NCI-H524 treated with DMSO at 0.1 percent for 48 hours (cell line): Measurements from ENCODE around the gene ZBTB46.

Experiments
- DNase-seq: peaks from one replicate; lab custom pipeline; 2025; lab: John Stamatoyannopoulos, UW

The ZBTB46 gene

DNA sequence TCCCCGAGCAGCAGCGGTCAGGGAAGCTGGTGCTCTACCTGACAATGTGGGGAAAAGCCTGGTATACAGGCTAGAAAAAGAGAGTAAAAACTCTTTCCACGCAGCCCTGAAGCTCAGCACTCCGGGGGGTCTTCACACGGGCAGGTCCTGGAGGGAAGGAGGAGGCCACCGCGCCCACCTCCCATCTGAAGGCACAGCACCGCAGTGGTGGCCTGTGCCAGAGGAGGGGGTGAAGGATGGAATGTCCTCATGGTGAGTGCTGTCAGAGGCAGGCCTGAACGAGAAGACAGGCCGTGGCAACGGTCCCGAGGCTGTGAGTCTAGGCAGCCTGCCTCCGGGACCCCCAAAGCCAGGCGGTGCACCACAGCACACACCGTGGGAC, 85.6 kb downstream of the ZBTB46 start:
- DNase-seq: no peak

DNA sequence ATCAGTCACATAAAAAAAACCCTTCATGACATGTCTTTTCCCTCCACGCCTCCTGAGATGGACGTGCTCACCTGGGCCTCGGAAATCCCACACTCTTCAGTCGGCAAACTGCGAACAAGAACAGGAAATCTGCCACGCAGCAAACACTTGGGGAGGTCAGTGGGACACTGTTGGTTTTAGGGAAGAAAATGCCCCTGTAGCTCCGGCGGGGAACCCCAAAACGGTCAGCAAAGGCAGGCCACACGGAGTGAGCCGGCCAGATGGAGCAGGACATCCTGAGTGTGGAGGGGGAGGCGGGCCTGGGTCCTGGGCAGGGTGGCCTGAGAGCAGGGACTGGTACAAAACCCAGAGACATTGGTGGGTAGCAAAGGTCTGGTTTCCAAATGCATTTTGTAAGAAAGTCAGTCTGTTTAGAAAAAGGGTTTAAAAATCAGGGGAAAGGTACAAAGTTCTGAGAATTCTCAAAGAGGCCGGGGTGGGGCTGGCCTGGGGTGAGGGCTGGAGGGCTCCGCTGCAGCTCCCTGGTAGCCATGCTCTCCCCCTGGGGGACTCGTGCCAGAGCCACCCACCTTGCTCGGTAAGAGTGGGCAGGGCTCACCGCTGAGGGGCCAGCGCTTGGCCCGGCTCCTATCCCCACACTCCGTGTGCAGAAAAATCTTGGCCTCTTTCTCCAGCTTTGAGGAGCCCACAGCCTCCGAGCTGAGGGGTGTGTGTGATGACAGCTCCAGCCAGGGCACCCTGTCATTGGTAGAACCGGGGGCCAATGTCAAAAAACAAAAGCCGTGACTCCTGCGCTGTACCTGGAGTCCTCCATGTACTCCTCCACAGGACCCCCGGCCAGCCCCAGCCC, 86.3 kb downstream of the ZBTB46 start:
- DNase-seq: no peak

DNA sequence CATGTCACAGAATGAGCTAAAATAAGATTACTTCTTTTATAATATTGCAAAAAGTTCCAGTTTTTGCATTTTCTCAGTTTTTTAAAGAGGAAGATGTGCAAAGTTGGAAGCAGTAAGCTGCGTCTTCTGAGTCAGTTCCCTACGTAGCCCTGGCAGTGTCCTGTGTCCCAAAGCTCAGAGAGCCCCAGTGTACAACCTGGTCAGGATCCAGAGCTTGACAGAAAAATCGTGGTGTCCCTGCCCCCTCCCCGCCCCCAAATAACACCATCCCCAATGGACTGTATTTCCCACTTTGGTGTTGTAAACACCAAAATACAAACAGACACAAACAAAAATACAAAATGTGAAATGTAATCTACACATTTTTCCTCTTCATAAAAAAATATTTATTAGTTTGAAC, 86.9 kb downstream of the ZBTB46 start:
- no peak for DNase-seq

DNA sequence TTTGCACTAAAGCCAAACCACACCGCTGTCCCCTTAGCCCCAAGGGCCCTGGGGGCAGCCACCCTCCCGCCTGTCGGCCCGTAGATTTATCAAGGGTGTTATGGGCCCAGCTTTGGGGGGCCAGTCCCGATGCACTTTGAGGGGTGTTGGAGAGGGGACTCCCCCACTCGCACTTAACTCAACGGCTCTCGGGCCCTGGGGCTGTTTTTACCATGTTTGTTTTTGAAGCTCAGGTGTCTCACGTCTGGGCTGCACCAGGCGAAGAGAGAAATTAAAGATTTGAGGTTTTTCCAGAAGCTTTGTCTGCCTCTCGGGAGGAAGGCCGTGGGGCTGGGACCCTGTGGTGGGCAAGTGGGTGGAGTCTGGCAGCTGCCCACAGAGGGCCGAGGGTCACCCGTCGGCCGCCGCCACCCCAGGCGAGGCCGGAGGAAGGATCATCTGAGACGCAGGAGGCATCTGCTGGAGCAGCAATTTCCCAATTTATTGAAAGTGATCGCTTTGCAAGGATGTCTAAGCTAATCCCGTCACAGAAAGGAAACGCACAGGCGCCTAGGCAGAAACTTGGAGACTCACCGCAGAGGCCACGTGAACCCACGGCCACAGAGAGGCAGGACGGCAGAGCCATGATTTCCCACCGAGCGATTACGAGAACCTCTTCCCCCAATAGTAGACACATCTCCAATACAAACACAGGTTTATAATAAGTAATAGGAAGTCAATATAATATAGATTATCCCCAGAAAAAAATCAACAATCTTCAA, 87.7 kb downstream of the ZBTB46 start:
- no peak for DNase-seq

DNA sequence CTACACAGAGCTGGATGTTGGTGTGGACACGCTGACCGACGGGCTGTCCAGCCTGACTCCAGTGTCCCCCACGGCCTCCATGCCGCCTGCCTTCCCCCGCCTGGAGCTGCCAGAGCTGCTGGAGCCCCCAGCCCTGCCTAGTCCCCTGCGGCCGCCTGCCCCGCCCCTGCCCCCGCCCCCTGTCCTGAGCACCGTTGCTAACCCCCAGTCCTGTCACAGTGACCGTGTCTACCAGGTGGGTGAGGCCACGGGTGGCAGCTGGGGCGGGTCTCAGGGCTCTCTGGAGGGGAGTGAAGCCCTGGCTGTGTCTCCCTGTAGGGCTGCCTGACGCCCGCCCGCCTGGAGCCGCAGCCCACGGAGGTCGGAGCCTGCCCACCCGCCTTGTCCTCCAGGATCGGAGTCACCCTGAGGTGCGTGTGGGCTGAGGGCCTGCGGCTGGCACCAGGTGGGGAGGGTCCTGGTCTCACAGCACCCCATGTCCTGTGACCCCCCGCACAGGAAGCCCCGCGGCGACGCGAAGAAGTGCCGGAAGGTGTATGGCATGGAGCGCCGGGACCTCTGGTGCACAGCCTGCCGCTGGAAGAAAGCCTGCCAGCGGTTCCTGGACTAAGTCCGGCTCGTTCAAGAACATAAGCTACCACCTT, 88.6 kb downstream of the ZBTB46 start:
- no peak for DNase-seq

DNA sequence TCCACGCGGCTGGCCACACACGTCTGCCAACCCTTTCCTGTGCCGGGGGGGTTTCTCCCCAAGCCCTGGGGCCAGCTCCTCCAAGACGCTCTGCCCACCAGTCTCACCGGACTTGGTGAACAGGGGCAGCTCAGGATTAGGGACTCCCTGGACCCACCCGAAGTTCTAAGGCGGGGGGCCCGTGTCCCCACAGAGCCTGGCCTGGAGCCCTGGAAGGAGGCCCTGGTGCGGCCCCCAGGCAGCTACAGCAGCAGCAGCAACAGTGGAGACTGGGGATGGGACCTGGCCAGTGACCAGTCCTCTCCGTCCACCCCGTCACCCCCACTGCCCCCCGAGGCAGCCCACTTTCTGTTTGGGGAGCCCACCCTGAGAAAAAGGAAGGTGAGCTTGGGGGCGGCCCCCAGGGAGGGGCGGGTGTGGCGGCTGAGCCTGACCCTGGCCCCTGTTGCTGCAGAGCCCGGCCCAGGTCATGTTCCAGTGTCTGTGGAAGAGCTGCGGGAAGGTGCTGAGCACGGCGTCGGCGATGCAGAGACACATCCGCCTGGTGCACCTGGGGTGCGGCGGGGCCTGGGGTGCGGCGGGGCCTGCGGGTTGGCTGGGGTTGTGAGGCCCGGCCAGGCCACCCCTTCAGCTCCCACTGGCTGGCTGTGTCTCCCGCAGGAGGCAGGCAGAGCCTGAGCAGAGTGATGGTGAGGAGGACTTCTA, 89.2 kb downstream of the ZBTB46 start:
- no peak for DNase-seq

DNA sequence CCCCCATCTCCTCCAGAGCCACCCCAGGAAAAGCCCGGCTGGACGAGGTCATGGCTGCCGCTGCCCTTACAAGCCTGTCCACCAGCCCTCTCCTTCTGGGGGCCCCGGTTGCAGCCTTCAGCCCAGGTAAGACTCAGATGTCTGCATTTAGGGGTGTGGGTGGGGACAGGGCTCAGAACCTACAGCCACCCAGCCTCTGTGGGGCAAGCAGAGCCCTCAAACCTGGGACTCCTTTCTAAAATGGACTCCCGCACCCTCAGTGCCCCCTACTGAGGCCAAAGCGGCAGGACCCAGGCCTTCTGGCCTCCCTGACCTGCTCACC, 89.7 kb downstream of the ZBTB46 start:
- no peak for DNase-seq

DNA sequence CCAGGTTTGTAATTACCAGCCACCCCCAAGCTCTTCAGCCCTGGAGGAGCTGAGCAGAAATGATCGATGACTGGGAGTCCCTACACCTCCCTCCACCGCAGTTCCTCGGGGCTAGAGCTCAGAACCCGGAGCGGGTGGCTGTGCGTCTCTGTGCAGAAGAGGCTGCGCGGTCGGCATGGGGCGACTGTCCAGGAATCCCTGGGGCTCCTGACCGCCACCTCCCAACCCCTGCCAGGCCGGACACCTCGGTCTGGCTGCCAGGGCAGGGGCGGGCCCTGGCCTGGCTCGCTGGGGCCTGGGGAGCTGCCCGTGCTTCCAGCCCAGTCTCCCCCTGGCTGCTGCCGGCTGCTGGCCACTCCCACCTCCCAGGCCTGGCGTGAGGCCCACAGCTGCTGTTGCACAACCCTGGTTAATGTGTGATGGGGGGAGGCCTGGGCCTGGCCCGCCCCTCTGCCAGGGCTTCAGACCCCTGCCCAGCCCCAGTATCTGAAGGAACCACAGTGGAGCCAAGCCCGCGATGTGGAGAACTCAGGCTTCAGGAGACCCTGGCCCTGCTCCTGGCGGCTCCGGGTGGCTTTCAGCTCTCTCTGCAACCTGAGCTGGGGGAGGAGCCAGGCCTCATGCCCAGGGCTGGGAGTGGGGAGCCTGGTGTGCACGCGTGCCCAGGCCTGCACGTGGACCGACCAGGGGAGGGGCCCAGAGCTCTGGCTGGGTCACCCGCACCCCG, 90.3 kb downstream of the ZBTB46 start:
- DNase-seq: no peak

DNA sequence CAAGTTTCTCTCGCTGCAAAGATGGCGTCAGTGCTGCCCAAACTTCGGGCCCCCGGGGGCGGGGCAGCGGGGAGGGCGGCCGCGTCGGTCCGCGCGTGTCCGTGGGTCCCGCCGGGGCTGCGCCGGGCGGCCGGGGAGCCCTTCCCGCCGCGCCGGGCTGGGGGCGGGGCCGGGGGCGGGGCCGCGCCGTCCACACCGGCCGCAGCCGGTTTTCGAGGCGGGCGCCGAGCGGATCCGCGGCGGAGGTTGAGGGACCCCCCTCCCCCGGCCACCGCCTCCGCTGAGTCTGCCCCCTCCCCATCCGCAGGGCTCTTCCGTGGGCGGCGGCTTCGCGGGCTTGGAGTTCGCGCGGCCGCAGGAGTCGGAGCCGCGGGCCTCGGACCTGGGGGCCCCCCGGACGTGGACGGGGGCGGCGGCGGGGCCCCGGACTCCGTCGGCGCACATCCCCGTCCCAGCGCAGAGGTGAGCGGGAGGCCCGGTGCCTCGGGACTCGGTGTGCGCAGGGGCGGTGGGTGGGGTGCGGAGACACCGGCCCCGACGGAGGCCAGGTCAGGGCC, 90.9 kb downstream of the ZBTB46 start:
- no peak for DNase-seq

DNA sequence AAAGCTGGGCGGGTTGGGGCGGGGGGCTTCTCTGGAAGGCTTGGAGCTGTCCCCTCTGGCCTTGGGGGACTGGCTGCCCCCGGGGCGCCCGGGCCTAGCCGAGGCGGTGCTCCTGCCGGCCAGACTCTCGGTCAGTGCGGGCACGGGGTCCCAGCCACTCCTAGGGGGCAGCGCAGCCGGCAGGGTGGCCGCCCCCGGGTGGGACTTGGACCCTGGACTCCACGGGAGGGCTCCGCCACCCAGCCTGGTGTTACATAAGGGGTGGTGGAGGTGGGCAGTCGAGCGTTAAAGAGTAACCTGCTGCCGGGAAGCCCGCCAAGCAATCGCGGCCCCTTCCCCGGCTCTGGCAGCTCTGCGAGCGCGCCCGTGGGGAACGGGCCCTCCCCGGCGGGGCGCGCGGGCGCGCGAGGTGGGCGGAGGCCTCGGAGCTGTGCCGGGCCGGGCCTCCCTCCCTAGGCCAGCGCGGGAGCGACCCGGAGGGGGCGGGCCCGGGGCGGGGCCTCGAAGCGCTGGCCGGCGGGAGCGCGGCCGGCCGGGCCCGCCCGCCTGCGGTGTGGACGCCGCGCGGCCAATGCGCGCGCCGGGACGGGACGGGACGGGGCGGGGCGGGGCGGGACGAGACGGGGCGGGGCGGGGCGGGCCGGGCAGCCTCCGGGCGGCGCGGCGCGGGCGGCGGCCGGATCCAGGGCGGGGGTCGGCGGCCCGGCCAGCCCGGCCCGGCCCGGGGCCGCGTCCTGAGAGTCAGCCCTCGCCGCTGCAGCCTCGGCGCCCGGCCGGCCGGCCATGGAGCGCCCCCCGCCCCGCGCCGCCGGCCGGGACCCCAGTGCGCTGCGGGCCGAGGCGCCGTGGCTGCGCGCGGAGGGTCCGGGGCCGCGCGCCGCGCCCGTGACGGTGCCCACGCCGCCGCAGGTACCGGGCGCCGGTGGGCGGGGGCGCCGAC, 91.7 kb downstream of the ZBTB46 start, which contains the start of gene SLC2A4RG:
Gene SLC2A4RG (plus strand): TSS at position 647 of the 940 bp plus-strand sequence. CDS start 137 bp downstream, at position 784.
- DNase-seq: no peak

DNA sequence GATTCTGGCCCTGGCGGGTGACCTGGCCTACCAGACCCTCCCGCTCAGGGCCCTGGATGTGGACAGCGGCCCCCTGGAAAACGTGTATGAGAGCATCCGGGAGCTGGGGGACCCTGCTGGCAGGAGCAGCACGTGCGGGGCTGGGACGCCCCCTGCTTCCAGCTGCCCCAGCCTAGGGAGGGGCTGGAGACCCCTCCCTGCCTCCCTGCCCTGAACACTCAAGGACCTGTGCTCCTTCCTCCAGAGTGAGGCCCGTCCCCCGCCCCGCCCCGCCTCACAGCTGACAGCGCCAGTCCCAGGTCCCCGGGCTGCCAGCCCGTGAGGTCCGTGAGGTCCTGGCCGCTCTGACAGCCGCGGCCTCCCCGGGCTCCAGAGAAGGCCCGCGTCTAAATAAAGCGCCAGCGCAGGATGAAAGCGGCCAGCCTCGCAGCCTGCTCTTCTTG, 92.4 kb downstream of the ZBTB46 start:
- DNase-seq: no peak

DNA sequence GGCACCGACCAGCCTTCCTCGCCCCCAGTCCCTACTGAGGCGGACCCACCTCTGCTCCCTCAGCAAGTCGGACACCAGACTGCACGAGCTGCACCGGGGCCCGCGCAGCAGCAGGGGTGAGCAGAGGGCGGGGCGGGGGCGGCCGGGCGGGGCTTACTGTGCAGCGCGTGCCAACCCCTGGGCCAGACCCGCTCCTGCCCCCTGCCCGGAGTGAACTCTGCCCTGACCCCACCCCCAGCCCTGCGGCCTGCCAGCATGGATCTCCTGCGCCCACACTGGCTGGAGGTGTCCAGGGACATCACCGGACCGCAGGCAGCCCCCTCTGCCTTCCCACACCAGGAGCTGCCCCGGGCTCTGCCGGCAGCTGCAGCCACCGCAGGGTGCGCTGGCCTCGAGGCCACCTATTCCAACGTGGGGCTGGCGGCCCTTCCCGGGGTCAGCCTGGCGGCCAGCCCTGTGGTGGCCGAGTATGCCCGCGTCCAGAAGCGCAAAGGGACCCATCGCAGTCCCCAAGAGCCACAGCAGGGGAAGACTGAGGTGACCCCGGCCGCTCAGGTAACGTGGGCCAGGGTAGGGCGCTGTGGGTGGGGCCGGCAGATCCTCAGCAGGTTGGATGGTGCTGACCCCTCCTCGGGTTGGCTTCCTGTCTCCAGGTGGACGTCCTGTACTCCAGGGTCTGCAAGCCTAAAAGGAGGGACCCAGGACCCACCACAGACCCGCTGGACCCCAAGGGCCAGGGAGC, 92.9 kb downstream of the ZBTB46 start:
- no peak for DNase-seq

DNA sequence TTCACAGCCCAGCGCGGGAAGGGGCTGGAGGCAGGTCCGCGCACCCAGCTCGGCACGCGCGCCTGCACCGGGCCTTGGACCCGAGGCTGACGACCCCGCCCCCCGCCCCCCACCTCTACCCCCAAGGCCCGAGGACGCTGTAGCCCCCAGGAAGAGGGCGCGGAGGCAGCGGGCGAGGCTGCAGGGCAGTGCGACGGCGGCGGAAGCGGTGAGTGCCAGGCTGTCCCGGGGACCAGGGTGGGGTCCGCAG, 93.4 kb downstream of the ZBTB46 start:
- DNase-seq: no peak

DNA sequence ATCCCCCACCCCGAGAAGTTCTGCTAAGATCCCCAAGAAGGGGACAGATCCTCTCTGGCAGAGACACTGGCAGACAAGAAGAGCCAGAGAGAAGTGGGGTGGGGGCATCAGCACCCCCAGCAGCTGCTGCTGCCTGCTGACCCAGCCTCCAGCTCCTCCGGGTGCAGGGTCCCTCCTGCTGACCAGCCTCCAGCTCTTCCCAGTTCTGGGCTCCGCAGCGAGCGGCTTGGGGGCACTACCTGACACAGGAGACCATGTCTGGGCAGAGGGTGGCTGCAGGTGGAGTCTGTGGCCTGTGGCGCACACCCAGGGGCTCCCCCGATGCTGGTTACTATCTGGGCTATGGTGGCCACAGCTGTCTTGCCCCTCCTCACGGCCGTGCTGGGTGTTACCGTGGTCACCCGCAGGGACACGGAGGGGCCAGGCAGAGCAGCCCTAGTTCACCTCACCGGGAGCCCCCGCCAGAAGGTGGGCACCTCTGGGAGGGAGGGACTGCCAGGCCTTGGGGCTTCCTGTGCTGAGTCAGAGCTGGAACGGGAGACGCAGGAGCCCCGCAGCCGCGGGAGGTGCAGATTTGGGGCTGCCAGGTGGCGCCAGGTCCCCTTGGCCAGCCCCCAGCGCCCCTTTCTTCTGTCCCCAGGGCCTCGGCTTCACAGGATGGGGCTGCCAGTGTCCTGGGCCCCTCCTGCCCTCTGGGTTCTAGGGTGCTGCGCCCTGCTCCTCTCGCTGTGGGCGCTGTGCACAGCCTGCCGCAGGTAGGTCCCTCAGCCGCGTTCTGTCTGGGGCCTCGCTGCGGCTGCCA, 94.0 kb downstream of the ZBTB46 start:
- DNase-seq: no peak

DNA sequence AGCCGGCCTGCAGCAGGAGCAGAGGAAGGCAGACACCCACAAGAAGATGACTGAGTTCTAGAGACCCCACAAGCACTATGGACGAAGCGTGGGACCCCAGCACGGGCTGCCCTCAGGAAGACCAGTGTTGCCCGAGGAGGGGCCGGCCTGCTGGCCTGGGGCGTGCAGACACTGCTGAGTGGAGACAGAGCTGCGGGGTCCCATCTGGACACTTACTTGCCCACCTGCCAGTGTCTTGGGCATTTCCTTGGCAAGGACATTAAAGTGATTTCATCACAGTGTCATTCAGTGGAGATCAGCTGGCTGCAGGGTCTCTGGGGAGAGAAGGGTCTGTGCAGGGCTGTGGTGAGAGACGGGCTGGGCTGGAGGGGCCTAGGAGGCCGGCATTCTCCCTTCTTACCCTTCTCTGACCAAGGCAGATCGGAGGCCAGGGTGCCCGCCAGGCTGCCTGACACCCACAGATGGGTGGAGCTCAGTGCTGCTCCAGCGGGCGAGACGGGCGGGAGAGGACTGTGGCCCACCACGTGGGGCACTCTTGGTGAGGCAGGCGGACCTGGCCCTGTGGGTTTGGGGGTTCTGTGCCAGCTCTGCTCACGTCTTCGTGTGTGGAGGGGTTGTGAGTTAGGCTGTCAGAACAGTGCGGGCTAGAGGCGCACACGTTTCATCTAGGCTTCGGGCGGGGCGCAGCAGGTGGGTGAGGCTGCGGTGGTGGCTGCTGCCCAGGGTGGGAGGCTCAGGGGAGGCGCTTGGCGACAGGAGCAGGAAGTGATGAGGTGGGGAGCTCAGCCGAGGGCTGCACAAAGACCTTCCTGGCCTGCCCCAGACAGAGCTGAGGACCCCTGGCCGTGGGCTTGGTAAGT, 95.0 kb downstream of the ZBTB46 start, which contains the start of gene LIME1:
Gene LIME1 (plus strand): TSS at position 806 of the 860 bp plus-strand sequence. CDS start 886 bp downstream, outside the sequence.
- no peak for DNase-seq

DNA sequence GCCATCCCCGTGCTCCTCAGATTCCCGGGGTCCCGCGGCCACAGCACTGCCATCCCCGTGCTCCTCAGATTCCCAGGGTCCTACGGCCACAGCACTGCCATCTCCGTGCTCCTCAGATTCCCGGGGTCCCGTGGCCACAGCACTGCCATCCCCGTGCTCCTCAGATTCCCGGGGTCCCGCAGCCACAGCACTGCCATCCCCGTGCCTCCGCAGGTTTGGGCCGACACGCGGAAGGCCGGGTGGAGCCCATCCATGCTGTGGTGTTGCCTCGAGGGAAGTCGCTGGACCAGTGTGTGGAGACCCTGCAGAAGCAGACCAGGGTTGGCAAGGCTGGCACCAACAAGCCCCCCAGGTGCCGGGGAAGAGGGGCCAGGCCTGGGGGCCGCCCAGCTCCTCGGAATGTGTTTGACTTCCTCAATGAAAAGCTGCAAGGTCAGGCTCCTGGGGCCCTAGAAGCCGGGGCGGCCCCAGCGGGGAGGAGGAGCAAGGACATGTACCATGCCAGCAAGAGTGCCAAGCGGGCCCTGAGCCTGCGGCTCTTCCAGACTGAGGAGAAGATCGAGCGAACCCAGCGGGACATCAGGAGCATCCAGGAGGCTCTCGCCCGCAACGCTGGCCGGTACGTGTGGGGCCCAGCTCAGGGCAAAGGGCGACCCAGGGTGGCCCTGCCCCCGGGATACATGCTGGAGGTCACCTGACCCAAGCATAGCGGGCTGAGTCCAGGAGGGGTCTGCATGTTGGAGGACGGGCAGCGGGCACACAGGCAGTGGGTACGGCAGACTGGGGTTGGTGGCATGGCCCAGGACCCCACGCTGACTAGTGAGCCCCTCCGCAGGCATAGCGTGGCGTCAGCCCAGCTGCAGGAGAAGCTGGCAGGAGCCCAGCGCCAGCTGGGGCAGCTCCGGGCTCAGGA, 95.9 kb downstream of the ZBTB46 start:
- DNase-seq: no peak
